Right lobe of liver (tissue), 6 donors: ENCODE results near the gene AMELY. TPM values are rescaled to one million over a fixed set of nuclear protein-coding genes. Genes with fewer than 3 reads are reported as not detected.

Experiments used
- ATAC-seq, 4 donors: fragments of 200-7000 bp; cut with Tn5 transposase; one replicate each; pipeline ENCODE4 v1.9.1; 2020; ENCODE audit warnings: mild to moderate bottlenecking in 4 of 4, moderate library complexity in 4 of 4
- DNase-seq, 3 donors: peaks; one replicate each; pipeline ENCODE4 v3.0.0-alpha.2; 2020
- H3K27ac ChIP-seq, 3 donors: fragments of 200-600 bp; one replicate each; pipeline ENCODE4 v1.8.0; 2022
- H3K27me3 ChIP-seq, 2 donors: fragments of 200-600 bp; one replicate each; pipeline ENCODE4 v1.8.0; 2022
- H3K36me3 ChIP-seq, 4 donors: fragments of 200-600 bp; sonication (generic) in 1 of 4; one replicate each; pipeline versions ENCODE4 v1.5.1 to v1.8.0; 2017 to 2022; ENCODE audit warnings: control low read depth in 1 of 4
- H3K4me1 ChIP-seq, 4 donors: fragments of 200-600 bp; sonication (generic) in 1 of 4; one replicate each; pipeline versions ENCODE4 v1.5.1 to v1.8.0; 2017 to 2022; ENCODE audit warnings: control low read depth in 1 of 4
- H3K4me3 ChIP-seq, 3 donors: fragments of 200-600 bp; one replicate each; pipeline ENCODE4 v1.8.0; 2022
- H3K9me3 ChIP-seq, 4 donors: fragments of 200-600 bp; sonication (generic) in 1 of 4; one replicate each; pipeline versions ENCODE4 v1.5.1 to v1.8.0; 2017 to 2022; ENCODE audit warnings: control low read depth in 1 of 4
- POLR2A ChIP-seq: fragments of 450-650 bp; IDR thresholded peaks from one replicate; pipeline ENCODE4 v1.6.1; 2017; ENCODE audit warnings: antibody characterized with exemption, mild to moderate bottlenecking
- WGBS: methylation state at CpG from one replicate; pipeline ENCODE4 v1.1.6; 2018; ENCODE audit warnings: low coverage, low lambda C conversion rate; ENCODE audit not compliant: insufficient coverage; ENCODE audit errors: missing lambda C conversion rate; 5-methylcytosine and 5-hydroxymethylcytosine counted together
- intact Hi-C, 2 donors: fragments of 100-400 bp; cut with DNase I; formaldehyde crosslinking; loops; one replicate each; pipeline versions ENCODE4 v1.11.2 to v1.14.1; 2022
- long read RNA-seq: library from polyadenylated mRNA; unstranded; transcript quantifications from one replicate; pipeline ENCODE4 v2.0.0, GENCODE V29; 2019
- total RNA-seq, 6 experiments: library from RNA; depleted of rRNA in 2 of 6; stranded (reverse); fragments of >200 nt in 2 of 6; fragmentation: NEBNext Ultra II Directional in 3 of 6; extraction: Animal tissue kit (Norgen Biotek cat#: 25700) in 3 of 6; gene quantifications; one replicate each; pipeline versions ENCODE4 v1.1.0 to v1.2.4, GENCODE V29; 2016 to 2023
- TF ChIP-seq, protein P1 (sequence below), 4 donors: fragments of 200-600 bp in 3 of 4; fragments of 450-650 bp in 1 of 4; IDR thresholded peaks; one replicate each; pipeline versions ENCODE4 v1.5.1 to v1.8.0; 2016 to 2022; ENCODE audit warnings: antibody characterized with exemption in 4 of 4, mild to moderate bottlenecking in 2 of 4
- donor health status: DM: no; HTN: yes; CAD: no.
- donor health status: DM: no; HTN: no; CAD: no.
- donor health status: DM: no; HTN: no; CAD: no.
- donor health status: DM: no; HTN: yes; CAD: no.
- donor health status: DM: no; HTN: yes; CAD: no.

The AMELY gene
- total RNA-seq, result not detected
- long read RNA-seq, result 0 reads

GRCh38 chrY:6911253-6911881 is at the start of gene AMELY:
AMELY (minus strand) TSS chrY:6911752; CDS start chrY:6872608, 39,144 bp downstream.
- intact Hi-C loops, result no loop called here
- TF ChIP-seq, protein P1, sequence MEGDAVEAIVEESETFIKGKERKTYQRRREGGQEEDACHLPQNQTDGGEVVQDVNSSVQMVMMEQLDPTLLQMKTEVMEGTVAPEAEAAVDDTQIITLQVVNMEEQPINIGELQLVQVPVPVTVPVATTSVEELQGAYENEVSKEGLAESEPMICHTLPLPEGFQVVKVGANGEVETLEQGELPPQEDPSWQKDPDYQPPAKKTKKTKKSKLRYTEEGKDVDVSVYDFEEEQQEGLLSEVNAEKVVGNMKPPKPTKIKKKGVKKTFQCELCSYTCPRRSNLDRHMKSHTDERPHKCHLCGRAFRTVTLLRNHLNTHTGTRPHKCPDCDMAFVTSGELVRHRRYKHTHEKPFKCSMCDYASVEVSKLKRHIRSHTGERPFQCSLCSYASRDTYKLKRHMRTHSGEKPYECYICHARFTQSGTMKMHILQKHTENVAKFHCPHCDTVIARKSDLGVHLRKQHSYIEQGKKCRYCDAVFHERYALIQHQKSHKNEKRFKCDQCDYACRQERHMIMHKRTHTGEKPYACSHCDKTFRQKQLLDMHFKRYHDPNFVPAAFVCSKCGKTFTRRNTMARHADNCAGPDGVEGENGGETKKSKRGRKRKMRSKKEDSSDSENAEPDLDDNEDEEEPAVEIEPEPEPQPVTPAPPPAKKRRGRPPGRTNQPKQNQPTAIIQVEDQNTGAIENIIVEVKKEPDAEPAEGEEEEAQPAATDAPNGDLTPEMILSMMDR (IDR thresholded peaks at IDR 0.05), result no peak
- no peak for TF ChIP-seq POLR2A
- ATAC-seq, result peak in 1 of 4 donors; percentile 32
- Histone ChIP-seq H3K4me3 (no peak within 1 kb of the TSS), H3K4me1 (no peaks in the 10 kb centered on the region), H3K27me3 (no peaks in the 10 kb centered on the region), H3K36me3 (no peaks in the 10 kb centered on the region), H3K9me3 (no peaks in the 10 kb centered on the region), H3K27ac (no peak within 1 kb of the TSS)
- peak in 1 of 3 donors; percentile 52 for DNase-seq
- WGBS, result no CpG with 5 or more reads among the region's 52 CpGs

DNA sequence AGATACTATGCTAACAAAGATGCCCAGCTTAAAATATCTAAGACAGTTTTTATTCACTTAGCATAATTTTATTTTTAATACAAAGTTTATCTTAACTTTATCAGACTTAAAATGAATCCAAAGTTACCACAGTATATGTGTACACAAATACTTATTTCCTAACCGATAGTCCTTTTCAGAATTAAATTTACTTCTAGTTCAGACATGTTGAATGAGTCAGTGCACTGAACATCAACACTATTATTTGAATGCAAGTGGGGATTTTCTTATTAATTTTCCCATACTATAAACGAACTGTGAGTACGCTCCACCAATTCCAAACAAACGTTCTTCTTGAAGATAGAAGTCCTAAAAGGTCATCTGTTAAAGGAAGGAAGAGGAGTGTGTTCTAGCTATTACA is 38.4 kb upstream of the AMELY start:
- H3K4me1 ChIP-seq, result no peaks in the 10 kb centered on the region
- no peaks in the 10 kb centered on the region for H3K9me3 ChIP-seq
- WGBS, result no CpG with 5 or more reads among the region's 4 CpGs
- no peaks in the 10 kb centered on the region for H3K27me3 ChIP-seq
- H3K36me3 ChIP-seq, result no peaks in the 10 kb centered on the region
- no peak for TF ChIP-seq POLR2A
- TF ChIP-seq, protein P1 (IDR thresholded peaks at IDR 0.05), result no peak
- DNase-seq (no peak), ATAC-seq (no peak)
- H3K27ac ChIP-seq, result no peak overlapping the region
- intact Hi-C loops, result no loop called here
- H3K4me3 ChIP-seq, result no peak overlapping the region

DNA sequence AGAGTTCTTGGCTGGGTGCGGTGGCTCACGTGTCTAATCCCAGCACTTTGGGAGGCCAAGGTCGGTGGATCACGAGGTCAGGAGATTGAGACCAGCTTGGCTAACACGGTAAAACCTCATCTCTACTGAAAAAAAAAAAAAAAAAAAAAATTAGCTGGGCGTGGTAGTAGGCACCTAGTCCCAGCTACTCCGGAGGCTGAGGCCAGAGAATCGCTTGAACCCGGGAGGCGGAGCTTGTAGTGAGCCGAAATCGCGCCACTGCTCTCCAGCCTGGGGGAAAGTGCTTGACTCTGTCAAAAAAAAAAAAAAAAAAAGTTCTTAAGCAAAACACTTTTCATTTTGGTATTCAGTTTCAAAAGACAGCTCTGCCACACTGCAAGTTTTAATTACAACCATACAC is 36.8 kb upstream of the AMELY start:
- H3K27me3 ChIP-seq, result no peaks in the 10 kb centered on the region
- TF ChIP-seq POLR2A, result no peak
- TF ChIP-seq, protein P1 (IDR thresholded peaks at IDR 0.05), result no peak
- H3K36me3 ChIP-seq, result no peaks in the 10 kb centered on the region
- no peaks in the 10 kb centered on the region for H3K4me1 ChIP-seq
- no peaks in the 10 kb centered on the region for H3K9me3 ChIP-seq
- intact Hi-C loops, result no loop called here
- WGBS, result no CpG with 5 or more reads among the region's 13 CpGs
- DNase-seq, result no peak
- no peak overlapping the region for H3K27ac ChIP-seq
- no peak overlapping the region for H3K4me3 ChIP-seq
- ATAC-seq, result peak in 1 of 4 donors; percentile 70

DNA sequence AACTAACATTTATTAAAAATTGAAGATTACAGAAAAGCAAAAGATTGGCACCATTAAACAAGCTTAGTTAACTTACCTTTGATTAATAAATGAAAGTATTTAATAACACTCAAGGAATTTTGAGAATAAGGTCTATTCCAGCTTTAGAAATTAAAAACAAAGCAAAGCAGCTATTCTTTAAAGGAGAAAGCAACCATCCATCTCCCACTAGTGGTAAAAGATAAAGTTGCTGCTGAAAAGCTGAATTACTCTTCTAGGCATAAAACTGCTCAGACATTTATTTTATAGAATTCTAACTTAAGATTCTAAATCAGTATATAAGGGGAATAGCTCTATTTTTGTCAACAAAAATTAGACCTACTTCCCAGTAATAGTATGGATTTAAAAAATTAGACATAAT is 36.1 kb upstream of the AMELY start:
- peak in 1 of 4 donors; percentile 47 for ATAC-seq
- no peaks in the 10 kb centered on the region for H3K36me3 ChIP-seq
- H3K4me3 ChIP-seq, result no peak overlapping the region
- H3K9me3 ChIP-seq, result no peaks in the 10 kb centered on the region
- intact Hi-C loops, result no loop called here
- DNase-seq, result no peak
- no peak for TF ChIP-seq POLR2A
- TF ChIP-seq, protein P1 (IDR thresholded peaks at IDR 0.05), result no peak
- no peaks in the 10 kb centered on the region for H3K27me3 ChIP-seq
- H3K27ac ChIP-seq, result no peak overlapping the region
- no peaks in the 10 kb centered on the region for H3K4me1 ChIP-seq
